GM23338 (cell line): ENCODE measurements around the gene CDC42BPA. TPM values are rescaled to one million over a fixed set of nuclear protein-coding genes. Genes with fewer than 3 reads are reported as not detected.

Source experiments
- ATAC-seq: fragments of 200-7000 bp; cut with Tn5 transposase; 3 replicates; pipeline ENCODE4 v1.9.1; 2020
- DNase-seq: peaks from one replicate; pipeline ENCODE4 v3.0.0-alpha.2; 2015; ENCODE audit warnings: low spot score
- H2AFZ ChIP-seq: fragments of 200-600 bp; sonication (generic); 2 replicates; pipeline ENCODE4 v1.8.0; 2016; ENCODE audit warnings: antibody characterized with exemption, mild to moderate bottlenecking, moderate library complexity
- H3F3A ChIP-seq: fragments of 200-600 bp; sonication (generic); replicated peaks from 2 replicates; pipeline ENCODE4 v1.8.0; 2017; ENCODE audit warnings: antibody characterized with exemption, mixed run types, low read depth
- H3K27ac ChIP-seq: fragments of 200-600 bp; sonication (generic); 2 replicates; pipeline ENCODE4 v1.6.1; 2016; ENCODE audit warnings: low read depth
- H3K27me3 ChIP-seq: fragments of 200-600 bp; sonication (generic); 2 replicates; pipeline ENCODE4 v1.8.0; 2016; ENCODE audit warnings: mild to moderate bottlenecking, mixed run types, moderate library complexity; ENCODE audit not compliant: insufficient read depth
- H3K36me3 ChIP-seq: fragments of 200-600 bp; sonication (generic); 2 replicates; pipeline ENCODE4 v1.8.0; 2016; ENCODE audit warnings: mild to moderate bottlenecking; ENCODE audit not compliant: insufficient read depth
- H3K4me1 ChIP-seq: fragments of 200-600 bp; sonication (generic); 2 replicates; pipeline ENCODE4 v1.8.0; 2016; ENCODE audit warnings: mild to moderate bottlenecking, moderate library complexity; ENCODE audit not compliant: insufficient read depth
- H3K4me2 ChIP-seq: fragments of 200-600 bp; sonication (generic); 2 replicates; pipeline ENCODE4 v1.7.1; 2017; ENCODE audit warnings: mixed run types
- H3K4me3 ChIP-seq: fragments of 200-600 bp; sonication (generic); 2 replicates; pipeline ENCODE4 v1.6.1; 2016; ENCODE audit warnings: mixed run types
- H3K79me2 ChIP-seq: fragments of 200-600 bp; sonication (generic); replicated peaks from 2 replicates; pipeline ENCODE4 v1.8.0; 2017; ENCODE audit warnings: mild to moderate bottlenecking; ENCODE audit not compliant: insufficient read depth
- H3K9me2 ChIP-seq: fragments of 200-600 bp; sonication (generic); 2 replicates; pipeline ENCODE4 v1.8.0; 2017; ENCODE audit not compliant: insufficient read depth
- H4K20me1 ChIP-seq: fragments of 200-600 bp; sonication (generic); replicated peaks from 2 replicates; pipeline ENCODE4 v1.8.0; 2017; ENCODE audit warnings: mild to moderate bottlenecking; ENCODE audit not compliant: insufficient read depth
- H3K27ac Mint-ChIP-seq: 2 replicates; pipeline ENCODE4 v1.8.0; 2020; ENCODE audit warnings: inconsistent platforms, mild to moderate bottlenecking, moderate library complexity, mixed read lengths
- H3K27me3 Mint-ChIP-seq: 3 replicates; pipeline ENCODE4 v1.8.0; 2022; ENCODE audit warnings: low read depth, mild to moderate bottlenecking, moderate library complexity, mixed read lengths, inconsistent platforms; ENCODE audit not compliant: insufficient read depth, poor library complexity
- H3K36me3 Mint-ChIP-seq: 3 replicates; pipeline ENCODE4 v1.8.0; 2021; ENCODE audit warnings: low read depth, mild to moderate bottlenecking, inconsistent platforms, moderate library complexity, mixed read lengths
- H3K4me1 Mint-ChIP-seq: 3 replicates; pipeline ENCODE4 v1.8.0; 2020; ENCODE audit warnings: mild to moderate bottlenecking, inconsistent platforms, mixed read lengths
- H3K4me3 Mint-ChIP-seq: 3 replicates; pipeline ENCODE4 v1.8.0; 2021; ENCODE audit warnings: moderate library complexity, mild to moderate bottlenecking, inconsistent platforms, mixed read lengths
- H3K9me3 Mint-ChIP-seq: 3 replicates; pipeline ENCODE4 v1.8.0; 2020; ENCODE audit warnings: moderate library complexity, mild to moderate bottlenecking, inconsistent platforms, mixed read lengths
- CREB1 ChIP-seq: fragments of 250-450 bp; sonication (Bioruptor Pico); IDR thresholded peaks from 2 replicates; pipeline ENCODE4 v1.5.0; 2020; ENCODE audit warnings: low read depth, mild to moderate bottlenecking, moderate library complexity
- EZH2 ChIP-seq: fragments of 200-600 bp; sonication (generic); IDR thresholded peaks from one replicate; pipeline ENCODE4 v1.8.0; 2017; ENCODE audit warnings: antibody characterized with exemption, mild to moderate bottlenecking, low read depth; ENCODE audit not compliant: unreplicated experiment
- EZH2phosphoT487 ChIP-seq: fragments of 200-600 bp; sonication (generic); IDR thresholded peaks from one replicate; pipeline ENCODE4 v1.8.1; 2018; ENCODE audit warnings: antibody characterized with exemption; ENCODE audit not compliant: unreplicated experiment
- NANOG ChIP-seq: IDR thresholded peaks from 2 replicates; pipeline ENCODE4 v1.6.1; 2016; ENCODE audit warnings: antibody characterized with exemption, borderline replicate concordance
- POLR2AphosphoS5 ChIP-seq: IDR thresholded peaks from 2 replicates; pipeline ENCODE4 v1.6.1; 2016; ENCODE audit warnings: antibody characterized with exemption, low read depth
- REST ChIP-seq: IDR thresholded peaks from one replicate; pipeline ENCODE4 v1.6.1; 2018; ENCODE audit warnings: antibody characterized with exemption; ENCODE audit not compliant: unreplicated experiment
- STAT1 ChIP-seq: IDR thresholded peaks from one replicate; pipeline ENCODE4 v1.6.1; 2016; ENCODE audit warnings: antibody characterized with exemption; ENCODE audit not compliant: unreplicated experiment
- ZNF462 ChIP-seq: fragments of 250-450 bp; sonication (Bioruptor Pico); IDR thresholded peaks from 2 replicates; pipeline ENCODE4 v1.5.0; 2020; ENCODE audit warnings: mild to moderate bottlenecking, moderate library complexity
- polyA plus RNA-seq: library from polyadenylated mRNA; unstranded; fragments of >200 nt; fragmentation: Nextera tagmentation; extraction: Ambion mirVana; gene quantifications from 2 replicates; pipeline ENCODE4 v1.2.1, GENCODE V29; 2016
- total RNA-seq: library from RNA; depleted of rRNA; stranded (reverse); fragments of >200 nt; shearing (Covaris generic); gene quantifications from 2 replicates; pipeline ENCODE4 v1.2.3, GENCODE V29; 2014

Gene CDC42BPA
- total and polyA plus RNA-seq, 2 experiments from 2014 or later, result 17.7 to 40.1 TPM

- TF ChIP-seq CREB1, result no peak
- no peak for TF ChIP-seq STAT1
- no peak for TF ChIP-seq POLR2AphosphoS5
- no peak for TF ChIP-seq EZH2phosphoT487
- TF ChIP-seq ZNF462 (CRISPR knock-in tag), result no peak
- TF ChIP-seq EZH2, result no peak
Measured at GRCh38 chr1:227161470-227161869, 156.8 kb downstream of the CDC42BPA start (continued).

GRCh38 chr1:227156520-227156919 lies 161.8 kb downstream of the CDC42BPA start:
- no peak overlapping the region for H3K4me3 ChIP-seq
- H2AFZ ChIP-seq, result no peak overlapping the region
- no peak overlapping the region for H3K27ac ChIP-seq
- Mint-ChIP-seq H3K27me3 (no peaks in the 10 kb centered on the region), H3K9me3 (no peaks in the 10 kb centered on the region; the same call in 2 of the 3 replicates), H3K4me3 (no peak overlapping the region), H3K4me1 (peaks cover 7% of the 10 kb centered on the region), H3K27ac (no peak overlapping the region), H3K36me3 (peaks cover 10% of the 10 kb centered on the region; the same call in 1 of the 3 replicates)
- H3K36me3 ChIP-seq, result no peaks in the 10 kb centered on the region
- H3F3A ChIP-seq, result no peaks in the 10 kb centered on the region
- H3K9me2 ChIP-seq, result no peaks in the 10 kb centered on the region
- peaks cover 12% of the 10 kb centered on the region; the same call in 1 of the 2 replicates for H3K79me2 ChIP-seq
- no peaks in the 10 kb centered on the region for H3K27me3 ChIP-seq
- H4K20me1 ChIP-seq, result 0 out of 2 replicates have a peak, but pooled peaks cover 9% of the 10 kb centered on the region
- no peaks in the 10 kb centered on the region for H3K4me1 ChIP-seq
- ATAC-seq (no peak), DNase-seq (no peak)
- H3K4me2 ChIP-seq, result no peak overlapping the region
- no peak for TF ChIP-seq REST
- TF ChIP-seq EZH2phosphoT487, result no peak
- no peak for TF ChIP-seq EZH2
- TF ChIP-seq NANOG, result no peak
